Measurements from ENCODE around the gene ZBTB33. TPM values are rescaled to one million over a fixed set of nuclear protein-coding genes. Genes with fewer than 3 reads are reported as not detected.

The ZBTB33 gene
- total RNA-seq, 1 experiment from 2014 or later, result 16.2 TPM

DNA sequence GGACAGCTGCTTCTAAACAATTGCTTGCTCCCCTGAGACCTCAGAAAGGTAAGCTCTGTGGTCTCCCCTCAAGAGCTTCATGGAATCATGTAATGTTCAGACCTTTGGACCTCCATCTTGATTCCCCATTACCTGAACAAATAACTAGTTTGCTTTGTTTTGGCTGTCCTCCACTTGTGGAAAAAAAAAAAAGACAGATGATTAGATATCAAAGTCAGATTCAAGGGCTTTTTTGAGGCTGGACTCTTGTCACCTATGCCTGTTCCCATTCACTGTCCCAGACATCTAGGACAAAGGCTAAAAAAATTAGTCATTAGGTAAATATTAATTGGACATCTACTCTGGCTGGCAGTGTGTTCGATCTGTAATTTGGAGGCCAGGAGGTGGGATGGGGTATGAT, 47.3 kb downstream of the ZBTB33 start:
- POLR2A ChIA-PET, result no interaction called here
- no peak overlapping the region for H3K27ac Mint-ChIP-seq
- peaks cover 12% of the 10 kb centered on the region for H3K4me1 Mint-ChIP-seq
- ATAC-seq (no peak), DNase-seq (ENCODE audit: low spot score) (no peak)
- no peaks in the 10 kb centered on the region; the same call in 1 of the 2 replicates for H3K27me3 Mint-ChIP-seq (ENCODE audit: low read depth)
- H3K9me3 Mint-ChIP-seq, result no peaks in the 10 kb centered on the region
- TF ChIP-seq MYBL2 (CRISPR knock-in tag; IDR thresholded peaks at IDR 0.05) (no peak), PRRX2 (CRISPR knock-in tag; IDR thresholded peaks at IDR 0.05) (no peak), TP53 (CRISPR knock-in tag; IDR thresholded peaks at IDR 0.05) (no peak), MXD4 (CRISPR knock-in tag; IDR thresholded peaks at IDR 0.05; ENCODE audit: borderline replicate concordance) (no peak), TCF7 (CRISPR knock-in tag; IDR thresholded peaks at IDR 0.05; ENCODE audit: low read depth) (no peak), PRDM15 (CRISPR knock-in tag; IDR thresholded peaks at IDR 0.05) (no peak), CREB1 (CRISPR knock-in tag; IDR thresholded peaks at IDR 0.05) (no peak)
- TF ChIP-seq, protein P1, sequence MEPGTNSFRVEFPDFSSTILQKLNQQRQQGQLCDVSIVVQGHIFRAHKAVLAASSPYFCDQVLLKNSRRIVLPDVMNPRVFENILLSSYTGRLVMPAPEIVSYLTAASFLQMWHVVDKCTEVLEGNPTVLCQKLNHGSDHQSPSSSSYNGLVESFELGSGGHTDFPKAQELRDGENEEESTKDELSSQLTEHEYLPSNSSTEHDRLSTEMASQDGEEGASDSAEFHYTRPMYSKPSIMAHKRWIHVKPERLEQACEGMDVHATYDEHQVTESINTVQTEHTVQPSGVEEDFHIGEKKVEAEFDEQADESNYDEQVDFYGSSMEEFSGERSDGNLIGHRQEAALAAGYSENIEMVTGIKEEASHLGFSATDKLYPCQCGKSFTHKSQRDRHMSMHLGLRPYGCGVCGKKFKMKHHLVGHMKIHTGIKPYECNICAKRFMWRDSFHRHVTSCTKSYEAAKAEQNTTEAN (CRISPR knock-in tag; IDR thresholded peaks at IDR 0.05), result no peak
- H3K36me3 Mint-ChIP-seq, result no peaks in the 10 kb centered on the region
- CTCF ChIA-PET, result no interaction called here
- no peak overlapping the region for H3K4me3 Mint-ChIP-seq

- ChIA-PET POLR2A (no interaction called here), CTCF (interaction anchor here (0.6 to 2.1 kb wide), 7 partner anchors 10 to 152 kb away, joined by 3 to 17 read pairs (median 5); partner anchors contain the start of gene ZBTB33)
- Mint-ChIP-seq H3K4me1 (peaks cover 18% of the 10 kb centered on the region), H3K9me3 (no peaks in the 10 kb centered on the region), H3K27ac (no peak overlapping the region), H3K36me3 (no peaks in the 10 kb centered on the region), H3K27me3 (ENCODE audit: low read depth) (peaks cover 11% of the 10 kb centered on the region), H3K4me3 (no peak overlapping the region)
- no peak for DNase-seq (ENCODE audit: low spot score)
- no peak for TF ChIP-seq NR2C2 (CRISPR knock-in tag; IDR thresholded peaks at IDR 0.05)
- peak; percentile 85 for ATAC-seq
Measured at GRCh38 chrX:120299928-120300327, 49.3 kb downstream of the ZBTB33 start.

- CTCF ChIA-PET, result interaction anchor here (0.9 to 1.5 kb wide), 3 partner anchors 51 to 185 kb away, joined by 3 to 5 read pairs (median 4); partner anchors contain the start of gene ZBTB33
- no peak overlapping the region for H3K4me3 Mint-ChIP-seq
- H3K36me3 Mint-ChIP-seq, result no peaks in the 10 kb centered on the region
- no peak overlapping the region for H3K27ac Mint-ChIP-seq
- H3K9me3 Mint-ChIP-seq, result no peaks in the 10 kb centered on the region
- DNase-seq (ENCODE audit: low spot score), result no peak
- H3K27me3 Mint-ChIP-seq (ENCODE audit: low read depth), result peaks cover 27% of the 10 kb centered on the region
- no peak for ATAC-seq
- H3K4me1 Mint-ChIP-seq, result peaks cover 30% of the 10 kb centered on the region
- POLR2A ChIA-PET, result no interaction called here
- TF ChIP-seq EMX1 (CRISPR knock-in tag; IDR thresholded peaks at IDR 0.05), result no peak
- TF ChIP-seq NR2C2 (CRISPR knock-in tag; IDR thresholded peaks at IDR 0.05), result no peak
- TF ChIP-seq SMAD3 (CRISPR knock-in tag; IDR thresholded peaks at IDR 0.05; ENCODE audit: borderline replicate concordance), result no peak
- TF ChIP-seq ARID4B (CRISPR knock-in tag; IDR thresholded peaks at IDR 0.05; ENCODE audit: borderline replicate concordance), result no peak
- no peak for TF ChIP-seq NFE2L1 (CRISPR knock-in tag; IDR thresholded peaks at IDR 0.05)
- no peak for TF ChIP-seq JAZF1 (CRISPR knock-in tag; IDR thresholded peaks at IDR 0.05)
- TF ChIP-seq AFF4 (CRISPR knock-in tag; IDR thresholded peaks at IDR 0.05; ENCODE audit: borderline replicate concordance), result no peak
- TF ChIP-seq SMAD4 (CRISPR knock-in tag; IDR thresholded peaks at IDR 0.05), result no peak
- TF ChIP-seq, protein P2, sequence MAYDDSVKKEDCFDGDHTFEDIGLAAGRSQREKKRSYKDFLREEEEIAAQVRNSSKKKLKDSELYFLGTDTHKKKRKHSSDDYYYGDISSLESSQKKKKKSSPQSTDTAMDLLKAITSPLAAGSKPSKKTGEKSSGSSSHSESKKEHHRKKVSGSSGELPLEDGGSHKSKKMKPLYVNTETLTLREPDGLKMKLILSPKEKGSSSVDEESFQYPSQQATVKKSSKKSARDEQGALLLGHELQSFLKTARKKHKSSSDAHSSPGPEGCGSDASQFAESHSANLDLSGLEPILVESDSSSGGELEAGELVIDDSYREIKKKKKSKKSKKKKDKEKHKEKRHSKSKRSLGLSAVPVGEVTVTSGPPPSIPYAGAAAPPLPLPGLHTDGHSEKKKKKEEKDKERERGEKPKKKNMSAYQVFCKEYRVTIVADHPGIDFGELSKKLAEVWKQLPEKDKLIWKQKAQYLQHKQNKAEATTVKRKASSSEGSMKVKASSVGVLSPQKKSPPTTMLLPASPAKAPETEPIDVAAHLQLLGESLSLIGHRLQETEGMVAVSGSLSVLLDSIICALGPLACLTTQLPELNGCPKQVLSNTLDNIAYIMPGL (CRISPR knock-in tag; IDR thresholded peaks at IDR 0.05), result no peak
Measured at GRCh38 chrX:120301497-120301896, 50.9 kb downstream of the ZBTB33 start.
